CD4-positive, alpha-beta T cell treated with Interleukin-10 for 1 hour (primary cell): ENCODE data around the gene TACR1.
"Not testable (repeated sequence)": the region's sequence is repeated elsewhere in the genome, so short reads cannot be mapped to it uniquely, and the experiment has no call there.

Source experiments
- DNase-seq: peaks from one replicate; pipeline ENCODE4 v3.0.0-alpha.2; 2020

The TACR1 gene

GRCh38 chr2:75192496-75192895 is 6.8 kb downstream of the TACR1 start:
- no peak for DNase-seq

GRCh38 chr2:75190271-75190990 is 8.9 kb downstream of the TACR1 start:
- no peak for DNase-seq

GRCh38 chr2:75186821-75187220 is 12.5 kb downstream of the TACR1 start:
- no peak for DNase-seq

- no peak for DNase-seq
Measured at GRCh38 chr2:75182606-75183005, 16.7 kb downstream of the TACR1 start.

GRCh38 chr2:75180476-75180875 is 18.8 kb downstream of the TACR1 start:
- no peak for DNase-seq

- DNase-seq, result no peak
Measured at GRCh38 chr2:75177427-75177826, 21.9 kb downstream of the TACR1 start.

GRCh38 chr2:75175456-75175855 is 23.9 kb downstream of the TACR1 start:
- DNase-seq, result no peak

GRCh38 chr2:75174981-75175380 is 24.3 kb downstream of the TACR1 start:
- DNase-seq, result no peak

- DNase-seq, result no peak
Measured at GRCh38 chr2:75174519-75174918, 24.8 kb downstream of the TACR1 start.

- DNase-seq, result no peak
Measured at GRCh38 chr2:75173740-75174139, 25.6 kb downstream of the TACR1 start.

GRCh38 chr2:75171423-75171822 is 27.9 kb downstream of the TACR1 start:
- DNase-seq, result not testable (repeated sequence)

- no peak for DNase-seq
Measured at GRCh38 chr2:75170889-75171288, 28.4 kb downstream of the TACR1 start.

GRCh38 chr2:75168186-75168585 is 31.1 kb downstream of the TACR1 start:
- no peak for DNase-seq

GRCh38 chr2:75166491-75166890 is 32.8 kb downstream of the TACR1 start:
- no peak for DNase-seq

- no peak for DNase-seq
Measured at GRCh38 chr2:75162897-75163296, 36.4 kb downstream of the TACR1 start.

- no peak for DNase-seq
Measured at GRCh38 chr2:75162259-75162658, 37.1 kb downstream of the TACR1 start.

- DNase-seq, result no peak
Measured at GRCh38 chr2:75157435-75157834, 41.9 kb downstream of the TACR1 start.

- no peak for DNase-seq
Measured at GRCh38 chr2:75155115-75155514, 44.2 kb downstream of the TACR1 start.

- DNase-seq, result no peak
Measured at GRCh38 chr2:75153221-75153620, 46.1 kb downstream of the TACR1 start.

GRCh38 chr2:75152243-75152642 is 47.1 kb downstream of the TACR1 start:
- not testable (repeated sequence) for DNase-seq

GRCh38 chr2:75147884-75148283 is 51.4 kb downstream of the TACR1 start:
- DNase-seq, result not testable (repeated sequence)

GRCh38 chr2:75146606-75147332 is 52.6 kb downstream of the TACR1 start:
- no peak for DNase-seq

- DNase-seq, result not testable (repeated sequence)
Measured at GRCh38 chr2:75146221-75146605, 53.1 kb downstream of the TACR1 start.

GRCh38 chr2:75142081-75142480 is 57.2 kb downstream of the TACR1 start:
- no peak for DNase-seq

- DNase-seq, result no peak
Measured at GRCh38 chr2:75140288-75140687, 59.0 kb downstream of the TACR1 start.
